Stimulated activated CD4-positive, alpha-beta T cell treated with anti-CD3 and anti-CD28 coated beads, Interleukin-4, amount 100 ng/mL, for 1 hour (primary cell): Measurements from ENCODE around the gene GNPTG.

Experiments
- DNase-seq: peaks from one replicate; pipeline ENCODE4 v3.0.0-alpha.2; 2020

Gene GNPTG

DNA sequence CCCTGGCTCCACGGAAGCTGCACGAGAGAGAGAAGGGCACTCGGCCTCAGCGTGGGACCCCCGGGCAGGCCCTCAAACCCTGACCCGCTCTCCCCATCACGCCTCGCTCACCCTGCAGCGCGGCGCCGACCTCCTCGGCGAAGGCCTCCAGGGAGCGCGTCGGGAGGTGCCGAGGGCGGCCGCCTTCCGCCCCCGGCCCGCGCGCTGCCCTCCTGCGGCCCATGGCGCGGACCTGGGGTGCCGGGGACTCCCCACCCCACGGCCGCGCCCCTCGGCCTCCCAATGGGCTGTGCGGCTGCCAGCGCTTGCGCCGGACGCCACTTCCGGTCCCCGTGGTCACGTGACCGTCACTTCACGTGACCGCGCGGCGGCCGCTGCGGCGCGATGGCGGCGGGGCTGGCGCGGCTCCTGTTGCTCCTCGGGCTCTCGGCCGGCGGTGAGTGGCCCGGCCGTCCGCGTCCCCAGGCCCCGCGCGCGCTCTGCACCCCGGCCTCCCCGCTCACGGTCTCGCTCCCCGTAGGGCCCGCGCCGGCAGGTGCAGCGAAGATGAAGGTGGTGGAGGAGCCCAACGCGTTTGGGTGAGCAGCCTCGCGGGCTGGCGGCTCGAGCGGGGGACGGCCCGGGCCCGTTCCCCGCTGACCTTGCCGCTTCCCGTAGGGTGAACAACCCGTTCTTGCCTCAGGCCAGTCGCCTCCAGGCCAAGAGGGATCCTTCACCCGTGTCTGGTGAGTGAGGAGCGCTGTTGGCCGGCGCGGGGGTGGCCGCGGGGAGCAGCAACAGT, at the start of gene GNPTG, which contains the start of gene TSR3:
TSS of gene GNPTG (plus strand) at position 350 of the 781 bp plus-strand sequence. CDS start at position 385, 35 bp downstream.
TSS of gene TSR3 (minus strand) at position 297 of the 781 bp plus-strand sequence. CDS start at position 223, 74 bp downstream.
- peak; percentile 84 for DNase-seq

DNA sequence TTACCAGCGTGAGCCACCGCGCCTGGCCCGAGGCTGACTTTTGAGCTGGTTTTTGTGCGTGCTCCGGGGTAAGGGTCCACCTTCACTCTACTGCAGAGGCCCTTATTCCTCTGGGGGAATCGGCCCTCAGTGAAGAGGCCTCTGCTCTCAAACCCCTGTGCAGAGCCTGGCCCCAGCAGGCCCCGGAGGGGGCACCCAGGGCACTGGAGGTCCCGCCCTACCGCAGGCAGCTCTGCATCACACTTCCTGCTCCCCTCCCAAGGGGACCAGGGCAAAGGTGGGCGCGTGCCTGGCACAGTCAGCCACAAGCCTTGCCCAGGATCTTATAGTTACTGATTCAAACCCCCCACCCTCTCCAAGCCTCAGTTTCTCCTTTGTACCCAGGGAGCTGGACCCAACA, 45.9 kb upstream of the GNPTG start:
- no peak for DNase-seq

DNA sequence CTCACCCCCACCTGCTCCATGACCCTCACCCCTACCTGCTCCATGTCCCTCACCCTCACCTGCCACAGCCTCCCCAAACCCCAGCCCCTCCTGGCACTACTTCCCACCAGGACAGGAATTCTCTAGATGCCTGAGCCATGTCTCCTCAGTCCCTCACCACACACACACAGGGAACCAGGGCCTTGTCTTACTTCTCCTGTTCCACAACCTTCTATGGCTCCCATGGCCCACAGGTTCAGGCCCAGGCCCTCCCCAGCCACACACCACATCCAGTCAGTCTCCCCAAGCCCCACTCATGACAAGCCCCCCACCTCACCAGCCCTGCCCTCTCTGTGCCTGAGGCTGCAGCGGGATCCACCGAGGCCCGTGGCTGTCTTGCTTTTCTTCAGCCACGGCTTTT, 45.4 kb upstream of the GNPTG start:
- DNase-seq: no peak

DNA sequence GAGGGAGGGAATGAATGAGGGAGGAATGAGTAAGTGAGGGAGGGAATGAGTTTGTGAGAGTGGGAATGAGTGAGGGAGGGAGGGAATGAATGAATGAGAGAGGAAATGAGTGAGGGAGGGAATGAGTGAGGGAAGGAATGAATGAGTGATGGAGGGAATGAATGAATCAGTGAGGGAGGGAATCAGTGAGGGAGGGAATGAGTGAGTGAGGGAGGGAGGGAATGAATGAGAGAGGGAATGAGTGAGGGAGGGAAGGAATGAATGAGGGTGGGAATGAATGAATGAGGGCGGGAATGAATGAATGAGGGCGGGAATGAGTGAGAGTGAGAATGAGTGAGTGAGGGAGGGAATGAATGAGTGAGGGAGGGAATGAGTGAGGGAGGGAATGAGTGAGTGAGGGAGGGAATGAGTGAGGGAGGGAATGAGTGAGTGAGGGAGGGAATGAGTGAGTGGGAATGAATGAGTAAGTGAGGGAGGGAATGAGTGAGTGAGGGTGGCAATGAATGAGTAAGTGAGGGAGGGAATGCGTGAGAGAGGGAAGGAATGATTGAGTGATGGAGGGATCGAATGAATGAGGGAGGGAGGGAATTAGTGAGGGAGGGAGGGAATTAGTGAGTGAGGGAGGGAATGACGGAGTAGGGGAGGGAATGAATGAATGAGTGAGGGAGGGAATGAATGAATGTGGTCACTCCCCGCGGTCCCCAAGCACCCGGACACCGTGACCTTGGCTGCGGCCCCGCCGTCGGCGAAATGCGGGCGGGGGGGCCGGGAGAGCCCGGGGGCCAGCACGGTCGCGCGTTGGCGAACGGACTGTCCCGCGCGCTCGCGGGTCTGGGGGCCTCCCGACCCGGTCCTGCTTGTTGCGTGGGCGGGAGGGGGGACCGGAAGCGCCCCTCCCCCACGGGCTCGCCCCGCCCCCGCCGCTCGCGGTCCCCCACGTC, 43.4 kb upstream of the GNPTG start:
- no peak for DNase-seq

DNA sequence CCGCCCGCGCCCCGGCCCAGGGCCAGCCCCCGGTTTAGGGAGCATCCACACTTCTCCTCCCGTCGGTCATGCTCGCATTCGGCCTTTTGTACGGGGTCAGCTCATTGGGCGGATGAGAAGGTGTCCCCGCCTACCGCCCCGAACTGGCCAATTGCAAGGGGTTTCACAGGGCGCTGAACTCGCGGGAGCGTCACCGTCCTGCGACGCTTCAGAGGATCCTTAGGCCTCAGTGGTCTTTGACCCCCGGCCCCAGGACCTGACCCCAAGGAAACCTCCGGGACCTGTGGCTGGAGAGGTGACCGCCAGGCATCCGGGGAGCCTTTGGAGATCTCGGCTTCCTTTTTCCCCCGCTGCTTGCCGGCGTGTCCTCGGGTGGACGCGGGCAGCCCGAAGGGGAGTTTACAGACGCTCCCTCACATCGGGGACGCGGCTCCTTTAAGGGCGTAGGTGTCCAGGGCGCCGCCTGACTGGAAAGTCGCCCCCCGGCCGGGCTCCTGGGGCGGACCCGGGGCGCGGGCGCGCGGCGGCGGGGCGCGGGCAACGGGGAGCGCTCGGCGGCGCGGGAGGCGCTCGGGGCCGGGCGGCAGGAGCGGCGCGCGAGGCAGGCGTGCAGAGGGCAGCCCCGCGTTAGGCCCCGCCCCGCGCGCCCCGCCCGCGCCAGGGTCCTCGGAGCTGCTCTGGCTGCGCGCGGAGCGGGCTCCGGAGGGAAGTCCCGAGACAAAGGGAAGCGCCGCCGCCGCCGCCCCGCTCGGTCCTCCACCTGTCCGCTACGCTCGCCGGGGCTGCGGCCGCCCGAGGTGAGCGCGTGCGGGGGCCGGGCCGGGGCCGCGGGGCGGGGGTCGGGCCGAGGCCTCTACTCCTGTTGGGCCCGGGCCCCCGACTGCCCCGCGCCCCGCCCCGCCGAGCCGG, 42.5 kb upstream of the GNPTG start, which contains the start of gene UBE2I:
TSS of gene UBE2I (plus strand) at position 660 of the 909 bp plus-strand sequence. CDS start 4,395 bp downstream, outside the sequence.
- DNase-seq: peak; percentile 96

DNA sequence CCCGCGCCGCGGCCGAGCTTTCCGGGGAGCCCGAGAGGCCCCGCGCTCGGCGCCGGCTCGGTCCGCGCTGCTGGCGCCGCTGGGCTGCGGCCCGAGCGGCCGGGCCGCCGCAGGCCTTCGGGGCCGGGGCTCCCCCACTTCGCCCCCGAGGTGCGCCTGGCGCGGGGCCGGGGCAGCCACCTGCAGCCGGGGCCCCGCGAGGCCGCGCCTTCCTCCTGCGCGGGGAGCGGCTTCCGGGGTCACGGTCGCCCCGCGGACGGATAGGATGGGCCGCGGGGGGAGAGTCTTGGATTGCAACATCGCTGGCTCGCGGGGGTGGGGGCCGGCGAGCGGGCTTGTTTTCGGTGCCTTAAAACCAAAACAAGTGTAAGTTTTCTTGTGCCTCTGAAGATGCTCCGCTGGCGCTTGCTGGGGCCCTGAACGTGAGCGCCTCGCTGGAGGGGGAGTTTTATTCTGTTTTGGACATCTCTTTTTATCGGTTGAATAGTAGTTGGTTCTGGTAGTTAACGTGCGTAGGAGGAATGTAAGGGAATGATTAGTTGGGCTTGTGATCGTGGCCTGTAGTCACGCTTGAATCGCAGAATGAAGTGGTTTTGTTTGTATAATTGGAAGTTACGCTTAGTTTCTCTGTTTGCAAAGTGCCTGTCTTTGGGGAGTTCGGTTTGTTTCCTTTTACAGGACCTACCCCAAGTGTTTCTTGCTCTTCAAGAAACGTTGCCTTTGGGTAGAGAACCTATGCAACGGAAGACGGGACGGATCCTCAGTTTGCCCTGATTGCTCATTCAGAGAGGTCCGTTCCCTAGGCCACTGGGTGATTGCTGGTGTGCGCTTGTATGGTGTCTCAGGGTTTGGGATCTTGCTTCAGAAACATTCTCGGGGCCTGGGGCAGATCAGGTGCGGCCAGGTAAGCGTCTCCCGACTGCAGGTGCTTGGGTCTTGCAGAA, 41.6 kb upstream of the GNPTG start:
- peak; percentile 63 for DNase-seq

DNA sequence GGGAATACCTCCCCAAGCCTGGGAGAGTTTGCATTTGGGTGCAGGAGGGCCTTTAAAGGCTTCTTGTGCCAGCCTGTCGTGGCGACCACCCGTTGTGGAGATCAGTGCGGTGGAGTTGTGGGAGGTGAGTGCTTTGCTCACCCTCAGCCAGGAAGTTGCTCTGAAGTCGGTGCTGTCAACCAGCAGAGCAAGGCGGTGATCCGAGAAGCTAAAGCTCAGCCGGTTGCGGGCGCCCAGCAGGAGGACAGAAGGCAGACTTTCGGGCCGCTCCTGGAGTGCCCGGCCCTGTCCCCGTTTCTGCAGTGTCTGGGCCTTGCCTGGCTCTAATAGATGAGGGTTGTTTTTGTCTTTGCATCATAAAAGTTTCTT, 40.9 kb upstream of the GNPTG start:
- no peak for DNase-seq

DNA sequence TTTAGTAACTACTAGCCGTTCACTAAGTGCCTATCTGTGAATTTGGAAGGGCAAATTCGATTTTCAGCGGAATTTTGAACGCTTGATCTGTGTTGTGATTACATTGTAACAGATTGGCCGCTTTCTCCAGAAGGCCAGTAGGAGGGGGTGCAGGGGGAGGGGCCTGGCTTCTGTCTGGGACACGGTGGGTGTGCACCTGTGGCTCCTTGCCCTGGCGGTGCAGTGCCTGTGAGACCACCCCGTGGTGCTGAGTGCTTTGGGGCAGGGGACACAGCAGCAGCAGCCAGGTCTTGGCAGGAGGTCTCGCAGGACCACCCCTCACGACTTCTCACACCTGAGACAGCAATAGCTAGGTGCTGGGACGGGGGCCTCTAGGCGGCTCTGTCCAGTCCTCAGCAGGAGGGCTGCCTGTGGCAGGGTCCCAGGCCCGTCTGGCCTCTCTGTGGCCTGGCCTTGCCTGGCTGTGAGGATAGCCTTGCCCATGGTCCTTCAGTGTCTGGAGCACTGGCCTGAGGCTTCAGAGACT, 40.5 kb upstream of the GNPTG start:
- no peak for DNase-seq

DNA sequence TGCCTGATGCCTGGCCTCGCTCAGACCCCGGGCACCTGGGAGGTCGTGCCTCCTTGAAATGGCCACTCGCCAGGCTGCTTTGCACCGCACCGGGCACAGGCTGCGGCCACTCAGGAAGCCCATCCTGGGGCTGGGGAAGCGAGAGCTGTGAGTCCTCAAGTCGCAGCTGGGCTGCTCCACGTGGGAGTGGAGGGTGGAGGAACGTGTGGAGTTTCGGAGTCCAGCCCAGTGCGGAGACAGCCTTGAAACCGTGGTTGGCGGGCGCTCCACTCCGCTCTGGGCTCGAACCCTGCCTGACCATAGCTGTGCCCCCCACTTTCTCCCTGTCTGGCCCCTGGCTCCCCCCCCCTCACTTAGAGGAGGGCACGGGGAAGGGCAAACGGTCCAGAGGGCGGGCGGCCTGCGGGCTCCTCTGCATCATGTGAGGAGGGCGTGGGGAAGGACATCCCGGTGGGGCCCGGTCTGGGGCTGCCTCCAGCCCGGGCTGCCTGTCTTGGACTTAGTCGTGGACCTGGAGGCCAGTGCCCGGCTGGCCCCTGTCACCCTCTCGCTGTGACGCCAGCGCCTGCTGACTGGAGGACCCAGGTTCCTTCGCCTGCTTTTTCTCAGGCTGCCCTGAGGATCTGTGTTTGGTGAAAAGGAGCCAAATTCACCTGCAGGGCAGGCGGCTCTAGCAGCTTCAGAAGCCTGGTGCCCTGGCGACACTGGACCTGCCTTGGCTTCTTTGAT, 39.8 kb upstream of the GNPTG start:
- no peak for DNase-seq

DNA sequence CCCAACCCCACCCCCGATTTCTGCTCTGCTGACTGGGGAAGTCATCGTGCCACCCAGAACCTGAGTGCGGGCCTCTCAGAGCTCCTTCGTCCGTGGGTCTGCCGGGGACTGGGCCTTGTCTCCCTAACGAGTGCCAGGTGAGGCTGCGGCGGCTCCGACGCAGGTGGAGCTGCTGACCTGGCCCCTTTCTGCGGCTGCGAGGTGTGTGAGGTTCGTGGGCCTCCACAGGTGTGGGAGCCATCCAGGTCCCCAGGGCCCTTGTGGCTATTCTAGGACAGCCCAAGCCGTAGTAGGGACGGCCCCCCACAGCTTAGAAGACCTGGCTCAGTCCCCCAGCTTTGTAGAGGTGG, 39.3 kb upstream of the GNPTG start:
- DNase-seq: no peak

DNA sequence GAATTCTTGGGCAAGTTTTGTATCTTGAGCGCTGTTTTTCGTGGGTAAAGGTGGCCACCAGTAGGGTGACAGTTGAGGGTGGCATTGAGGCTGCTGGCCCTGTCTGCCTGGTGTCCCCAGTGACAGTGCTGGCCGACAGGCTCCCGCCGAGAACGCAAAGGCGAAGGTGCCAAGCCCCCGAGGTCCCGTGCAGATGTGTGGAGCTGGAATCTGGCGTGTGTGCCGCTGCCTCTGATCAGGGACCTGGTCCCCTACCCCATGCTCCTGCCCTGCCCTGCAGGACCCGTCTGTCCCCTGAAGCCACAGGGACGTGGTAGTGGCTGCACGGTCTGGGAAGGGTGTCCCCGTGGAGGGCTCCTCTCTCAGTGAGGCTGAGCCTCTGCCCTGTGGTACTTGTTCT, 38.8 kb upstream of the GNPTG start:
- DNase-seq: no peak

DNA sequence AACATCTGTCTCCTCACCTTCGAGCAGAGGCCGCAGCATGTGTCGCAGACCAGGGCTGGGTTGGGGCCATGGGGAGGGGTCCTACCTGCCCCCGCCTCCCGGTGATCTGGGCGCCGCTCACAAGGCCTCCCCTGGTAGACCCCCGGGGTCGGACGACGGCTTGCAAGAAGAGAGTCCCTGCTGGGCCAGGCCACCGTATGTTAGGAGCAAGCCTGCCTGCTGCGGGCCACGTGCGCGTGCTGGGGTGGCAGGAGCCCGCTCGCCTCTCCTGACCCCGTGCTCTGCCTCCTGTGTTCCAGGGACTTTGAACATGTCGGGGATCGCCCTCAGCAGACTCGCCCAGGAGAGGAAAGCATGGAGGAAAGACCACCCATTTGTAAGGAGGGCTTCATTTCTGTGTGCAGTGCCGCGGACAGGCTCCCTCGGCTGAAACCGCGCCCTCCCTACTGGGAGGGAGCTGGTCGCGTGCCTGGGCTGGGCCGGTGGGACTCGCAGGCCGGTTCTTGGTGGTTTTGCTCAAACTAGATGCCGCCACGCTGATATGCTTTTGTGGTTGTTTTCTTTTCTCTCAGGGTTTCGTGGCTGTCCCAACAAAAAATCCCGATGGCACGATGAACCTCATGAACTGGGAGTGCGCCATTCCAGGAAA, 37.9 kb upstream of the GNPTG start:
- DNase-seq: no peak

DNA sequence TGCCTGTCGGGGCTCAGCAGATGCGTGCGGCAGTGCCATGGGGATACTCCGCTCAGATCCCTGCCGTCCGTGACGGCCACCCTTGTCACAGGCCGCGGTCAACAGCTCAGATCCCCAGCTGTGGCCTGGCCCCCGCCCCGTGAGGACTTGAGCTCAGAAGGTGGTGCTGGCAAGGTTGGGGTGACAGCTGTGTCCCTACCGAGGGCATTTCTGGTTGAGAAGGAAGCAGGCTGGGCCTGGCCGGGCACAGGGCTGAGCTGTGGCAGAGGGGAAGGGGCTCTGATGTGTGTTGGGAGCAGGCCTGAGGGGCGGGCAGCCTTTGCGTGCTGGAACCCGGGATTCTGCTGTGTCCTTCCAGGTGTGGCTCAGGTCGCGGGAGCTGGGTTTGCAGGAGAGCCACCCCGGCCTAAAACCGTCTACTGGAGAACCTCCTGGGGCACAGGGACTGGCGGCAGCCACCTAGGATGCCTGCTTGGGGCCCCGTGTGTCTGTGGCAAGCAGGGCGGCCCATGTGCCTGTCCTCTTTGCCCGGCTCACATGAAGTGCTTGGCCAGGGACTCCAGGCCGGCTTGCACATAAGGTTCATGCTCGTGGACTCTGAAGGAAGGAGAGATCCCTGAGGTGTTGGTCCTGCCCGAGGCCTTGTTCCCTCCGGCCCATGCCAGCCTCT, 37.2 kb upstream of the GNPTG start:
- DNase-seq: no peak

DNA sequence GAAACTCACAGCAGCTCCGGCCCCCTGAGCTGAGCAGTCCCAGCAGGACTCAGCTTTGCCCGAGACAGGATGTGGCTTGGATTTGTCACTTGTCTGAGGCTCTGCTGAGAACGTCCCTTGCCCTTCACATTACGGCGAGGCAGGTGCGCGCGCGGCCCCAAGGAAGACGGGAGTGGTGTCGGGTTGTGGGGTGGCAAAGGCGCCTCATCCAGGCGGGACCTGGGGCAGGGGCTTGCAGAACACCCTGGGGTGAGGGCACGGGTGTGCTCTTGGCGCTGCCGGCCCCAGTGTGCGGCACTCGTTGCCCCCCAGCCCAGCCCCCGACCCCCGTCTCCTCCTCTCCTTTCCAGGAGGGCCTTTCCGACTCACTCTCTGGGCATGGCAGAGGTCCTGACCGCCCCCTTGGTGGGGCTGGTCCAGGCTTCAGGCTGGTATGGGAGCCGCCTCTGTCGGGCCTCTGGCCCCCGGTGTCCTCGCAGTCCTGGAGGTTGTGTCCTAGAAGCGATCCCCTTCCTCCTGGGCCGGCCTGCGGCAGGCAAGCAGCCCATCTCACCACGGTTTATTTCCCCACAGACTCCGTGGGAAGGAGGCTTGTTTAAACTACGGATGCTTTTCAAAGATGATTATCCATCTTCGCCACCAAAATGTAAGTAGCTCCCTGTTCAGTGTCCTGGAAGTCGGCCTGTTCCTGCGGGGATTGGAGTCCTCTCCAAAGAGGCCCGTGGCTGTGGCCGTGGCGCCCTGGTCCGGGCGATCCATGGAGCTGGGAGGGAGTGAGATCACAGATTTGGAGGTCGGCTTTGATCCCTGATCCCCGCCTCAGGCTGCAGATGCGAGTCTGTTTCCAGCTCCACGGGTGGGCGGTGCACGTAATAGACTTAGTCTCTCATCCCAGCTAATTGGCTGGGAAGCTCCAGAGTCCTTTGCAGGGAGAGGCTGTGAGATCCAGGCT, 36.4 kb upstream of the GNPTG start:
- DNase-seq: no peak

DNA sequence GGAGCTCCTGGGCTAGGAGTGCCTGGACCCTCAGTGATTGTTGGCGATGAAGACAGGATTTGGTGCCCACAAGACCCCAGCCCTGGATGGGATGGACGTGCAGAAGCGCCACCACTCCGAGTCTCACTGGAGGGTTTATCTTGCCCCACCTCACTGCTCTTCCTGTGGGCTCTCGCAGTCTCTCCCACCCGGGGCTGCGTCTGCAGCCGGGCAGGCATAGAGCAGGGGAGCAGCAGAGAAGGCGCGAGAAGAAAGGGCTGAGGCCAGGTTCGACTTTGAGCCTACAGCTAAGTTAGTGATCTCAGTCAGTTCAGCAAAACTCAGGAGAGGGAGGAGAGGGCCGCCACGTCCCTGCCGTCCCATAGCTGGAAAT, 35.7 kb upstream of the GNPTG start:
- DNase-seq: no peak

DNA sequence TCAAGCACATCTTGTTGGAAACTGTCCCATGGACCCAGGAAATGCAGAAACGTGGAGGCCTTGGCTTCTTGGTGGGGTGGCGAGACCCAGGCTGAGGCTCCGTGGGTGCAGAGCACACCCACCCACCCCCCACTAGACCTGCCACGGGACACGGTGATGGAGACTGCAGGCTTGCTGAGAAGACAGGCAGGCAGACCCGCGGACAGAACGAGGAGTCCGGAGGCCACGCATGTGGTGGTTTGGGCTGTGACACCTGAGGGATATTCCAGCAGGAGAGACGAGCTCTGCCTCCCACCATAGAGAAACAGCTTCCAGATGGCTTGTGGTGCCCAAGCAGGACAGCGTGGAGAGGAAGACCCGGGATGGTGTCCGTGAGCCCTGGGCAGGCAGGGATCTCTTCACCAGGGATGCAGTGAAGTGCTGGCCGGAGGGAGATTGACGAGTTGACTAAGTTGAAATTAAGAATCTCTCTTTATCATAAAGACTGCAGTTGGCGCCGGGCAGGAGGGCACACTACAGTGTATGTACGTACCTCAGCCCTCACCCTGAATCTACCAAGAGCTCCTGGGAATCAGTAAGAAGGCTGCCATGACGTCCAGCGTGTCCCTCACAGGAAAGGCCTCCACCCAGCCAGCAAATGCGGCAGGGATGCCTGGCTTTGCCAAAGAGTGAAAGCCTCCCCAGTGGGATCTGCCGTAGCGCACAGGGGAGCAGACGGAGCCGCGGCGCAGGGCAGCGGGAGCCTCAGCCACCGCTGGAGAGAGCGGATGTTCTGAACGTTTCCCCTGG, 34.1 kb upstream of the GNPTG start:
- DNase-seq: no peak

DNA sequence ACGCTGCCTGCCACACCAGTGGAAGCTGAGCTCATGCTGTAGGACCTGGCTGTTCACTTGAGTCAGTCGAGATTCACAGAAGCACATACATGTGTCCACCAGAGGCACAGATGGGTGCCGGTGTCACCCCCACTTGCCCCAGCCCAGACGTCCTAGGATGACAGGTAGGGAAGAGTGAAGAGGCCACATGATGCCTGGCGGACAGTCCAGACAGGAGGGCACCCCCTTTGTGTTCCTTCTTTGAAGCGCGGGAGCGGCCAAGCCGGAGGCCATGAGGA, 33.5 kb upstream of the GNPTG start:
- no peak for DNase-seq

DNA sequence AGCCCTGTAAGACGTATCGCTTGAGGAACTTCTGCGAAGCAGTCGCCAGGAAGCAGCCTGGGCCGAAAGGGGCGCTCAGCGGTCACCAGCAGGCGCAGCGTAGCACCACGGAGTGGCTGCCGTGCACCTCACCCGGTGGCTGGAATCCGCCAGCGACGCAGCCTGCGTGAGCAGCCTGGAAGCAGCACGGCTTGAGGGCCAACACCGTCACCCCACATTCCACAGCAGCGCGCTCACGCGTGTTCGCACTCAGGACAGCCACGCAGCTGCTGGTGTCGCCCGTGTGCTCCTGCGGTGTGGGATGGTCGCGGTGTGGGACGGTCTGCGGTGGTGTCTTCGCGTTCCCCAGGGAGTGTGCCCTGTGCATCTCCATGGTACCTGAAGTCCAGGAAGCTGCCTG, 32.7 kb upstream of the GNPTG start:
- no peak for DNase-seq
